NCI-H2107 treated with DMSO at 0.1 percent for 48 hours (cell line): Measurements from ENCODE around the gene SETMAR.

Source experiments
- DNase-seq: peaks from one replicate; lab custom pipeline; 2025; ENCODE audit not compliant: unreplicated experiment; lab: John Stamatoyannopoulos, UW

SETMAR gene

GRCh38 chr3:4351164-4351855 is 48.1 kb downstream of the SETMAR start:
- DNase-seq: no peak

GRCh38 chr3:4351872-4352271 is 48.7 kb downstream of the SETMAR start:
- DNase-seq: no peak

- DNase-seq: no peak
Measured at GRCh38 chr3:4355401-4356219, 52.4 kb downstream of the SETMAR start.

- DNase-seq: no peak
Measured at GRCh38 chr3:4356220-4356540, 53.0 kb downstream of the SETMAR start.

- DNase-seq: no peak
Measured at GRCh38 chr3:4356546-4357410, 53.6 kb downstream of the SETMAR start.

GRCh38 chr3:4358273-4358672 is 55.1 kb downstream of the SETMAR start:
- no peak for DNase-seq

GRCh38 chr3:4359805-4360502 is 56.8 kb downstream of the SETMAR start:
- DNase-seq: no peak

GRCh38 chr3:4360817-4361216 is 57.6 kb downstream of the SETMAR start:
- no peak for DNase-seq

GRCh38 chr3:4362523-4362922 is 59.4 kb downstream of the SETMAR start:
- DNase-seq: no peak
